Measurements from ENCODE around the gene EPHB2.

EPHB2 gene

DNA sequence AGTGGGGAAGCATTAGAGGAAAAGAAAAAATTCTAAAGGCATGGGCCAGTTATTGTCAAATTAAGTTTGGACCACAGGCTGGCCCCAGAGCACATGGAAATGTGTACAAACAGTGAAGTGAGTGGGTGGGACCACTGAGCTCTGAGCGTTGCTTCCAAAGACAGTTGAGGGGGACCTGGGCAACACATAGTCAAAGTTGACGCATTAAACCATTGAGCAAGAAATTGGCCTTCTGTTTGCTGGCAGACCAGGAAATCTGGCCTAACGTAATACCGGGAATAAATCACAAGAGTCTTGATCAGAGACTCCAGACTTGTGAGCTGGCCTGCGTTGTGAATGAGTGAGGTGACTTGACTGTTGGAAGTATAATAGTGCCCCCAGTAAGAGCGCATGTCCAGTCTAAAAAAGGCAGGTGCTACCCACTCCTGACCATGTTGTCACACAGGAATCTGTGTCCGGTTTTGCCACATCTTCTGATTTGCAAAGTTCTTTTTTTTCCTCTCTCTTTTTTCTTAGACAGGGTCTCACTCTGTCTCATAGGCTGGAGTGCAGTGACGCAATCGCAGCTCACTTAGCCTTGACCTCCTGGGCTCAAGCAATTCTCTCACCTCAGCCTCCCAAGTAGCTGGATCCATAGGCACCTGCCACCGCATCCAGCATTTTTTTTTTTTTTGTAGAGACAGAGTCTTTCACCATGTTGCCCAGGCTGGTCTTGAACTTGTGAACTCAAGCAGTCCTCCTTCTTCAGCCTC is 10.7 kb downstream of the EPHB2 start:
- DNase-seq (ENCODE audit: low spot score) = no peak

DNA sequence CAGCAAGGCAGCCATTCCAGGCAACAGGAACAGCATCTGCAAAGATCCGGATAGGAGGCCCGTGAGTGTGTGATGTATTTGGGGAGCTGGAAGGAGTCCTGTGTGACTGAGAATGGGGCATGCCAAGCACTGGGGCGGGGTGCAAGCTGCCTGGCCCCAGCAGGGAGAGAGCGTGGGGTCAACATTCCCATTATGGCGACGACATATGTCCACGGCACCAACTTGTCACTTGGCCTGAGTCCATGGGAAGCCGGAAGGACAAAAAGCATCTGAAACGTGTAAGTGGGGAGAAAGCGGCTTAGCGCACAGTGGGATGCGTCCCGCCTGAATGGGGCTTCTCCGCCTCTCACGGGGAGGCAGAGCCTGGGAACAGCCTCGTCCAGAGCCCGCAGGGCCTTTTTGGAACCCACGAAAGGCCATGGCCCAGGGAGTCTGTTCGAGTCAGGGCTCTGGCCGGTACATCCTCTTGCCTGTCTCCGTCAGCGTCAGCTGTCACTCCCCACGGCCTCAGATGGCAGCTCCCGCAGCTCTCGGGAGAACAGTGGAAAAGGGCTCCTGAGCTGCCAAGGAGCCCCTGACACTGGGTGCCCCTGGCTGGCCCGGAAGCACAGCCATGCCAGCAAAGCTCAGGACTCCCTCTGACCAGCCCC is 12.4 kb downstream of the EPHB2 start:
- no peak for DNase-seq (ENCODE audit: low spot score)

DNA sequence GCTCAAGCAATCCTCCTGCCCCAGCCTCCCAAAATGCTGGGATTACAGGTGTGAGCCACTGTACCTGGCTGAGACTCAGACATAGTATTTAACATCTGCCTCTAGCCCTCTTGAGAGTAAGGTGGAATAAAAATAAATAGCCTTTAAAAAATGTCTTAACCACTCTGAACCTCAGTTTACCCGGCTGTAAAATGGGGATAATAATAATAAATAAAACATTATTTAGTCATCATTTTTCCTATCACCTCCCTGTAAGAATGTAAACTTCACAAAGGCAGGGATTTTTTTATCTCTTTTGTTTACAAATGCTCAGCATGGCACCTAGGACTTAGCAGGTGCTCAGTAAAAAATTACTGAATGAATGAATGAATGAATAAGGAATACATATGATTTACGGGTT is 17.2 kb downstream of the EPHB2 start:
- DNase-seq (ENCODE audit: low spot score) = no peak

DNA sequence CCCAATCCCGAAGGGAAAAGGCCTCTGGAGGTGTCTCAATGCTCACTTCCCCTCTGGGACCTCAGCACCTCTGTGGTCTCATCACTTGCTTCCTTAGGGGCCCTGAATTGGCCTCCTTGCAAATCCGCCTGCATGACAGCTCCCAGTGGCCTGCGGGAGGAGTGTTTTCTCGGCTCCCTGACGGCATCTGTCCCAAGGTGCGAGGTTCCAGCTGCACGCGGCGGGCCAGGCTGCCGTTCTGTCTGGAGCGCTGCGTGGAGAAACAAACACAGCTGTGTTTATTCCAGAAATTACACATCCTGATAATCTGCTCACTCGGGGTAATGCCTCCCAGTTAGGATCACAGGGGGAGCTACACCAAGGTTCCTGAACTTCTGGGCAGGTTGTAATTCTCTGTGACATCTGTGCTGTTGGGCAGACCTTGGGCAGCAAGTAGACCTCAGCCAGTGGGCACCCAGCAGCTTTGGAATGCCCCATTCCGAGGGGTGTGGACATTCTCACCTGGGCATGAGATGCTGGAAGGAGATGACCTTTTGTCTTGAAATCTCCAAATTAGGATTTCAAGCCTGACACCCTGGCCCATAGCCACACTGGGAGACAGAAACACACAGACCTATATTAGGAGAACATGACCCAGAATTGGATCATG is 18.2 kb downstream of the EPHB2 start:
- no peak for DNase-seq (ENCODE audit: low spot score)

DNA sequence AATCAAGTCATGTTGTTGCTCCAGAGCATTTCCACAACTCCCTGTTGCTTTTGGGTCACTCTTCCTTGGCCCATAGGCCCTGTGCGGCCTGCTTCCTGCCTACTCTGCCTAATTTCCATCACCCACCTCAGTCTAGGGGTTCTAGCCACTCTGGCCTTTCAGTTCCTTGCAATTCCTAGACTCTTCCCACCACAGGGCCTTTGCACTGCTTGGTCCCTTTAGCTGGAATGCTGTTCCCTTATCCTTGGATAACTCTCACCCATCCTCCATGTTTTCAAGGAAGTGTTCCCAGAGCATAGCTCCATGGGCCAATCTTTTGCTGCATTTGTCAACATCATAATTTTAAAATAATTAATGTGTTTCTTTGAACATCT is 18.7 kb downstream of the EPHB2 start:
- DNase-seq (ENCODE audit: low spot score) = no peak

DNA sequence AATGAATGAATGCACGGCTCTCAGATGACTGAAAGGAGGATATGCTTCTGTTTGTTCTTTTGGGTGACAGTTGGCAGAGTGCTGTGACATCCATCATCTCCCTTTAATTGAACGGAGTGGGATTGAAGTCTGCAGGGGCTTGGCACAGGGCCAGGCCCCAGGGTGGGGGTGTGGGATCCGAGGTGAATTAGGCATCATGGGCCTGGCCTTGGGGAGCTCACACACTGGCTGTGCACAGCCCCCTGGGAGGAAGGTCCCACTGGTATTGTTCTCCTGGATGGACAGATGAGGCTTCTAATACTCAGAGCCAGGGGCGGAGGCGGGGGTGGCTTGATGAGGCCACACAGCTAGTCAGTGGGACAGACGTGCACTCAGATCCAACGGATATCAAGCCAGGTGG is 19.3 kb downstream of the EPHB2 start:
- no peak for DNase-seq (ENCODE audit: low spot score)

DNA sequence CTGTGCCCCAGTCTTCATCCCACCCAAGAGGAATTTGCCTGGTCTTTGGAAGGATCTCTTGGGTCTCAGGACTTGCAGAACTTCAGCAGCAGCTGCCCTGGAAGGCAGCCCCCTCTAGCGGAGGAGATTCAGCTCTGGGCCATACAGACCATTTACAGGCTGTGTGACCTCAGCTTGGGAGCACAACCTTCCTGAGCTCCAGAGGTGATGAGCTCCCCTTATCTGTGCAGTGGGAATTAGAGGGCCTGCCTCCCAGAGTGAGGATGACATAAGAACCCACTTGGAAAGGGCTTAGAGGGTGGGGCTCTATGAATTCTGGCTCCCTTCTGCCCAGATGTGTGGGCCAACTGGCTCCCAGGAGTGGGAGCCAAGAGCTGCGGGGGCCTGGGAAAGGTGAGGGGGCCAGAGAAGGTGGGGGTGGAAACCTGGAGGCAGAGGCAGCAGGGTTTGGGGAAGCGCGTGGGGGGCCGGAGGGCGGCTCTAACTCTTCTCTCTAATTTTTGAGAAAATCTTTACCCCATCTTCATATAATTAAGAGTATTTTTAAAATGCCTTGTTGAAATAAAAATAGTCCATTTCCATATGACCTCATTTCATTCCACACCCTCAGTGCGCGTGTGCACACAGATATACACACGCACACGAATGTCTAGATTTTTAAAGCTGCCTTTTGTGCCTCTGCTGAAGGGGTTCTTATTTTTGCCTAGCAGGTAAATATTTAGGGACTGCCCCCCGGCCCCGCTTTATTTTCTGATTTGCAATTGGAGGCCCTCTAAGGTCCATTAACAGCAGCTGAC is 21.5 kb downstream of the EPHB2 start:
- DNase-seq (ENCODE audit: low spot score) = no peak

DNA sequence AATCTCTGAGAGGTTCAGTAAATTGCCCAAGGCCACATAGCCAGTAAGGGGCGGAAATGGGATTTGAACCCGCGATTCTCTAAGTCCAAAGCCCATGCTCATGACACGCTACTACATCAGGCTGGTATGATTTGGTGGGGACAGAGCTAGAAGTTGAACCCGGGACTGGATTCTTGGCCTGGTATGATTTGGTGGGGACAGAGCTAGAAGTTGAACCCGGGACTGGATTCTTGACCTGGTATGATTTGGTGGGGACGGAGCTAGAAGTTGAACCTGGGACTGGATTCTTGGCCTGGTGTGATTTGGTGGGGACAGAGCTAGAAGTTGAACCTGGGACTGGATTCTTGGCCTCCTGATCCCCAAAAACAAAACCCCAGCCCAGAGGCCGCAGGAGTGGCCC is 23.0 kb downstream of the EPHB2 start:
- no peak for DNase-seq (ENCODE audit: low spot score)

DNA sequence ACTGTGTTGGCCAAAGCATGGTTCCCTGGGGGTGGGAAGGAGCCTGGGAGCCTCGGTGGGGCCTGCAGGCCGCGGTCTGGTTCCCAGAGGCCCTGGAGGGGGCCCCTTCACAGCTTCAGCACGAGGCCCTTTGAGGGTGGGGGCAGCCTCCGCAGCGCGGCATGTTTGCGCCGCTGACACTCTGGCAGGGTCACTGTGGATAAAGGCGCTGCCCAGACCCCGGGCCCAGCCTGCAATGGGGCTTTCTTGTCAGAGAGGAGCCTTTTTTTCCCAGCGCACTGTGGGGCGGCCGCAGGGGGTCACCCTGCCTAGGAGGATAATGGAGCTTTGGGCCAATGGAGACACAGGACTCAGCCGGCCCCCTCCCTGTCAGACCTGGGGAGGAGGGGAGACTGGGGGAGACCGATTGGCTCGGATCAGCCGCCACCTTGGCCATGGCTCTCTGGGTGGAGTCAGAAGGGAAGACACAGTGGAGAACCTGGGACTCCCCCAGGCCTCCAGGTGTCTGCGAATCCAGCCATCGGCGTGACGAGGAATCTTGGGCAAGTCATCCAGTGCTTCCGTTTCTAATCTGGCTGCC is 26.0 kb downstream of the EPHB2 start:
- no peak for DNase-seq (ENCODE audit: low spot score)

DNA sequence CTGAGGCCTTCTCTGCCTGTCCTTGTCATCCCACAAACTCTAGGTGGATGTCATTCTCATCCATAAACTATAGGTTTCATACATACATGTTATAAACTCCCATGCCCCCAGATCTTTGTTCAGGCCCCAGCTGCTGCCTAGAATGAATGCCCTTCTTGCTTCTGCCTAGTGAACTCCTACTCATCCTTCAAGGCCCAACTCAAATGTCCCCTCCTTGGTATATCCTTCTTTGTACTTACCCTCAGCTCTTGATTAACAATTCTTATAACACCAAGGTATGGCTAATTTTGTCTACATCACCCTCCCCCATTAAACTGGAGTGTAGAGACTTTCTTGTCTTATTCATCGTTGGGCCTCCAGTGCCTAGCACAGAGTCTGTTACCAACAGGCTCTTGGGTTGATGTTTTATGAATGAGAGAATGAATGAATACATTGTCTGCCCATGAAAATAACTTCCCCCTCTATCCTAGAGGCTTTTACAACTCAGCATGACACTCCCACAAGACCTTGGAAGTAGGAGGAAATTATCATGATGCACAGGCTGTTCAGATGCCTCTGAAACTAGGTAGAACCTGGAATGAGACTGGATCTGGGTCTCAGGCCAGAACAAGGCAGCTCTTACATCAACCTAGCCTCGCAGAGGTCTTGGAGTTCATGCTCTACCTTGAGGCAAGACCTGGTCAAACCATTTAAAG is 26.9 kb downstream of the EPHB2 start:
- DNase-seq (ENCODE audit: low spot score) = no peak

DNA sequence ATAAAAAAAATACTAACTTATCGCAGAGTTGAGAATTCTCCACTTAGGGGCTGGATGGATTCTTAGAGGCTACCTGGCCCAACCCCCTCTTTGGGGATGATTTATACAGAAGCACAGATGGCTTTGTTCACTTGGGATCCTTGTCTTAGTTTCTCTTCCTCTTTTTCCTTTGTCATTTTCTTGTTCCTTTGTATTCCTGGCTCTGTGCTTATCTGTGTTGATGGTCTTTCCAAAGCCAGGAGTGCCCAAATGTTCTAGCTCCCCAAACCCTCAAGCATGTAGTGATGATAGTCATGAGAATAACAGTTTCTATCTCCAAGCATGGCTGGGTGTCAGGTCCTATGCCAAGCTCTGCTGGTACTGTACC is 27.4 kb downstream of the EPHB2 start:
- DNase-seq (ENCODE audit: low spot score) = no peak

DNA sequence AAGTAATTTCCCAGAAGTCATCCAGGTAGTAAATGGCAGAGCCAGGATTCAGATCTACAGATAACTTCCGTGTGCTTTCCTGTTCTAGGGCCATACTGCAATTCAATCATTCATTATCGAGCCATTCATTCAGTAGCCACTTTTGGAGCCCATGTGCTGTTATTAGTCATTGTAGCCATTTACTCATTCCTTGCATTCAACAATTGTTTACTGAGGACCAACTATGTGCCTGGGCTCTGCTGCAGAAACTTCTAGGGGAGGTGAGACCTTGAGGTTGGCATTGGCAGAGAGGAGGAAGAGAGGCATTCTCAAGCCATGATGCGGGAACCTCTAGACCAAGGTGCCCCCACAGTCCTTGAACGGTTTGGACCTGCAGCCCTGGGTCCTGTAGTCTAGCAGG is 27.9 kb downstream of the EPHB2 start:
- DNase-seq (ENCODE audit: low spot score) = no peak

DNA sequence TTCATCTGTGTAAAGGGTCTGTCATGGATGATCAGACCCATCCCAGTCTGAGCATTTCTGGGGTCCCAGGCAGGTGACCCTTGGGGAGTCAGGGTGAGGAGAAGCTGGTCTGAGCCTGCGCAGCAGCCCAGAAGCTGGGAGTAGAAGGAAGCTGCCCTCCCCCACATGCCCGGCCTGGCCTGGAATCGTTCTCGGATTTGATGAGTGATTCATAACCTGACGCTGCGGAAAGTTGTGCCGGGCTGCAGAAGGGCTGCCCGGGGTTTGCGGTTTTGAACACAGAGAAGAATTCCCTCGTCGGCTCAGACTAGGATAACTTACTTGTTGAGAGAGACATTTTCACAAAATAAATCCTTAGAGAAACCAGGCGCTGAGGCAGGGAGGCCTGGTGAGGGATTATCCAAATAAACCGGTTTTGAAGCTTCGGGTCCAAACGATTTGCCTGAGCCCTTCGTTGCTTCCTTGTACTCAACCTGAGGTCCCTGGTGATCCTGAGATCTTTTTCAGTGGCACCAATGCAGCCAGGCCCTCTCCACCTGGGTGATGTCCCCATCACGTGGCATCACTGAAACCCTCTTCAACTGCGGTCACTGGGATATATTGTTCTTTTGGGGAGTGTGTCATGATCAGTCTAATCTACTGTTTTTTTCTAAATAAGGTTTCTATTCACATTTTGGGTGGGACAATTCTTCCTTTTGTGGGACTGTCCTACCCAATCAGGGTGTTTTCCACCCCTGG is 29.2 kb downstream of the EPHB2 start:
- no peak for DNase-seq (ENCODE audit: low spot score)

DNA sequence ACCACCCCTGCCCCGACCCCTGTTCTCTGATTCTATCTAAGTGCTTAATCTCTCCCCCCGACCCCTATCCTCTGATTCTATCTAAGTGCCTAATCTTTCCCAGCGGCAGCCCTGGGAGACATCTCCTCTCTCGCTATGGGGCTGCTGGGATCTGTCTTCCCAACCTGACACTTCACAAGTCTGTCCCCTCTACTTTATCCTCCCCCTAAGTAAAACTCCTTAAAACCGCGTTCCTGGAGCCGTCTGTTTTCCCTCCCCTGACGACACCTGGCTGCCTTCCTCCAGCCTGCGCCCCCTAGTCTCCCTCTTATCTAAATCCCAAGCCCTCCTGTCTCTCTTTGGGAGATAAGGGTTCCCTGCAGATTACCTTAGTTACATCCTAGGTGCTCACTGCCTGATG is 30.5 kb downstream of the EPHB2 start:
- DNase-seq (ENCODE audit: low spot score) = peak; percentile 38

DNA sequence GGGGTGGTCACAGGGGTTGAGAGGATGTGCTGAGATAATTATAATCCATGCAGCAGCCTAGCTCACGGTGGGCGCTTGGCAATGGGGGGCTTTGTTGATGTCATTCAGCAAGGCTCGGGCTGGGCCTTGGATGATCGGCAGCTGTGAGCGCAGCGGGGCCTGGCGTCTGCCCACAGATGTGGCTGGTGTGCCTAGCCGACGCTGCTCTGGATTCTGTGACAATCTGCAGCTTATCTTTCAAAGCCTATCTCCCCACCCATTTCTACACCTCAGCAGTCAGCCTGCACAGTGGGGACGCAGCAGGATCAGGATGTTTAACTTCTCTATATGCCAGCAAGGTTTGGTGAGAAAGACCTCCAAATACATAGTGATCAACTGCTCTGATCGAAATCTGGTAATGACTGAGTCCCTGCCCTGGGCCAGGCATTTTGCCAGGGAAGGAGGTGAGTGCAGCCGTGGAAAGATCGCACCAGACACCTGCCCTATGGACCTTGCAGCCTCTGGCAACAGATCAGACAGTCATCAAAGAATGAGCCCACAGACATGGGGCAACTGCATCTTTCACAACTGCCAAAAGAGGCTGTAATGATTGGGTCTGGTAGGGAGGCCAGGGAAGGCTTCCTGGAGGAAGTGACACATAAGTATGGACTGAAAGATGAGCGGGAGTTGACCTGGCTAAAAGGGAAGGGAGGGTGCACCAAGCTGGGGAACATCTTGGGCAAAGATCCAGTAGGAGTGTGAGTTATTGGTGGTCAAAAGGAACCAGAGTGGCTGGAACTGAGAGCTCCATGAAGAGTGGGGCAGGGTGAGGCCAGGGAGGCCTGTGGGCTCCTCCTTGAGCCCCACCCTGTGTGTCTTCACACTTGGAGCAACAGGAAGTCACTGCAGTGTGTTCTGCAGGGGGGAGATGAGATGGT is 35.3 kb downstream of the EPHB2 start:
- peak; percentile 26 for DNase-seq (ENCODE audit: low spot score)

DNA sequence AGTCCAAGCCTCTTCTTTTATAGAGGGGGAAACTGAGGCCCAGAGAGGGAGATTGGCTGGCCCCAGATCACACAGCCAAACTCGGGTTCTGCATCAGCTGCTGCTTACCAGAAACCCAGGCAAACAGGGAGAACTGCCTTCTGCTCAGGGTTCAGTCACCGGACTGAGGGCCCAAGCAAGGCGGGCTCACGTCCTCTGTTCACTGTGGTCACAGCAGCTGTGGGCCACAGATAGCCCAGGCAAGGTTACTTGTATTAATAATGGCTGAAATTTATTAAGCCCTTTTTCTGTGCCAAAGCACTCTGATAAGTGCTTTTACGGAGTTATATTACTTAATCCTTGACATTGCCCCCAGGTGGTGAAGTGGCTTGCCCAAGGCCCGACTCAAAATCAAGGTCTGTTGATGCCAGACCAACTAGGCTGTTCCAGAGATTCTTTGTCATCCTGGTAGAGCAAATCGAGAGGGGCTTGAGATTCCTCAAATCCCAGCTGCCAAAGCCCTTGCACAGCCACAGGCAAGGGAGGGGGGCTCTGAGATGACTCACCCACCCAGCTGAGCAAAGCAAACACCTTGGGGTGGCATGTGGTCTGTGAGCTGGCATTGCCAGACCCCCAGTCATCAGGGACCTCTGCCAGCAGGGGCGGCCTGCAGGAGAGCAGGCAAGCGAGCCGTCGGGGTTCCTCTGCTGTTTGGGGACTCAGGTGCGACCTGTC is 36.5 kb downstream of the EPHB2 start:
- DNase-seq (ENCODE audit: low spot score) = no peak

DNA sequence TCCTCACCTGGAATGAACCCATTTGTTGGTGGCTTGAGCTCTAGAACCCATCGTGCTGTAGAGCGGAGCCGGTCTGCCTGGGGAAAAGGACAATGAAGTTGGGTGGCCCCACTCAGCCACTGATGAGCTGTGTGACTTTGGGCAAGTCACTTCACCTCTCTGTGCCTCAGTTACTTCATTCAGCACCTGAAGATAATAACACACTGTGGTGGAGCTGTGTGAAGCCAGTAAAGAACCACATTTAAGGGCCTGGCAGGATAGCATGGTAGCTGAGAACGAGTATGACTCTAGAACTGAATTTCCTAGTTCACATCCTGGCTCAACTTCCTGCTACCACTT is 37.1 kb downstream of the EPHB2 start:
- DNase-seq (ENCODE audit: low spot score) = no peak

DNA sequence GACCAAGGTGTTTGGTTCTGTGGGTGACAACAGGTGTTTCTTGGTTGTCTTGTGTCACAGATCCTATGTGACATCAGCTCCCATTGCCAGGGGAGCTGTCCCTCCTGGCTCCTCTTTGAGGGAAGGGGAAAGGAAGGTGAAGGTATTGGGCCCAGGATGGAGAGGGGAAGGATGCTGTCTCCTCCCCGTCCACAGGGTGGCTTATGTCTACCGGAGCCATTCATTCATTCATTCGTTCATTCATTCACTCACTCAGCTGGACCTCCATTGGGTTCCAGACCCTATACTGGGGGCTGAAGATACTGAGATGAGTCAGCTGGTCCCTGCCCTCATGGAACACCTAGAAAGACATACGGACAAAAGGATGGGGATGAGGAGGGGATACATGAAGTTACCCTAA is 38.9 kb downstream of the EPHB2 start:
- no peak for DNase-seq (ENCODE audit: low spot score)
